GM18907 (cell line): Measurements from ENCODE around the gene SCN9A.
"Not testable (repeated sequence)": the region's sequence is repeated elsewhere in the genome, so short reads cannot be mapped to it uniquely, and the experiment has no call there.

Experiments
- ATAC-seq: cut with Tn5 transposase; IDR thresholded peaks from one replicate; pipeline ENCODE4 v1.9.1; 2021; ENCODE audit warnings: mild to moderate bottlenecking, moderate library complexity; ENCODE audit not compliant: unreplicated experiment

The SCN9A gene

DNA sequence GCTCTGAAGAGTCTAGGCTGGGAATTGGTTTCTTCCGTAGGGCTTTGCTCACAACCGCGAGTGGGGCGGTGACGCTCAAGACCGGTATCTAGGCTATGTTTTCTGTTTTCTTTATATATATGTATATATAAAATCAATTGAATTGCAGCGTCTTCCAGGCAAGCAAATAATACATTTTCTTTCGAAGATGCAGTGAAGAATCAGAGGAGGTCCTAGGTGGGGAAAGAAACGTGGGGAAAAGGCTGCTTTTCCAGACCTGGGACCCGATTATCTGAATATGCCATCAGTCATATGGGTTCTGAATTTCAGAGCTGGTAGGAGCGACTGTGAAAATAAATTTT is 714 bp upstream of the SCN9A start:
- peak; percentile 6 for ATAC-seq

DNA sequence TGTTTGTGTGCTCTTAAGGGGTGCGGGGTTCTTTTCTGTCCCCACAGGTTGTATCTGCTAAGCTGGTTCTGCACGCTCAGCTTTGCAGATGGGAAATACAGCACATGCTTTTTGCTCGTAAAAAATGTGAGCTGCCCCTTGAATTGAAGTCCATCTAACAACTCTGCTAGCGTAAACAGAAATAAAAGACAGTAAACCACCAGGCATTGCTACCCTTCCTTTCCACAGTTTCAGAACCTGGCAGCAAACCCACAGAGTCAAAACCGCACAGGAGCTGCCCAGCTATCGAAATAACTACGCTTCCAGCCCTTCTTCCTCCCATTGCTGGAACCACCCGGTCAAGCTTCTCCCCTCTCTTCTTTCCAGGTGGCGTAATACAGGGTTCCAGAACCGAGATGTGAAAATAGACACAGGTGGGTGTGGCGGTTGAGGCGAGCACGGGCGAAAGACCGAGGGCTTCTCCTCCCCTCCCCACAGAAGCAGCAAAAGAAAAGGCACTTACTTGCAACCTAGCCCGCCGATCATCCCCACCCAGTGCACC is 479 bp downstream of the SCN9A start:
- no peak for ATAC-seq

GRCh38 chr2:166373951-166374350 is 1.8 kb downstream of the SCN9A start:
- no peak for ATAC-seq

DNA sequence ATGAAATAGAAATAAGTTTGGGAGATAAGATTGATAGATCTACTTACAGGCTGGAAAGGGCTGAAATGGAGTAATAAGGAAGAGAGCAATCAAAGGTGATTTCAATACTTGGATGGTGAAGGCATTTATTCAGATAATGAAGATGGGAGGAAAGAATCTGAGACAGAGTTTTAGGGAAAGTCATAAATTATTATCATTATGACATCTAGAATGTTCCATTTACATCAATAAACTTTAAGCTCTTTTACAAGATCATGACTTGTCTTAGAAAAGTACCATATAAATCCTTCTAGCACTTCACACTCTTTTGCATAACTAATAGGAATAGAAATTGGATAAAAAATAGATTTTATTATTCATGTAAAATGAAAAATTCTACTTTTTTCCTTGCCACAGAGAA is 2.2 kb downstream of the SCN9A start:
- no peak for ATAC-seq

- no peak for ATAC-seq
These were observed 2.6 kb downstream of the SCN9A start for GRCh38 chr2:166373105-166373504.

GRCh38 chr2:166372046-166372445 is 3.7 kb downstream of the SCN9A start:
- ATAC-seq, result no peak

DNA sequence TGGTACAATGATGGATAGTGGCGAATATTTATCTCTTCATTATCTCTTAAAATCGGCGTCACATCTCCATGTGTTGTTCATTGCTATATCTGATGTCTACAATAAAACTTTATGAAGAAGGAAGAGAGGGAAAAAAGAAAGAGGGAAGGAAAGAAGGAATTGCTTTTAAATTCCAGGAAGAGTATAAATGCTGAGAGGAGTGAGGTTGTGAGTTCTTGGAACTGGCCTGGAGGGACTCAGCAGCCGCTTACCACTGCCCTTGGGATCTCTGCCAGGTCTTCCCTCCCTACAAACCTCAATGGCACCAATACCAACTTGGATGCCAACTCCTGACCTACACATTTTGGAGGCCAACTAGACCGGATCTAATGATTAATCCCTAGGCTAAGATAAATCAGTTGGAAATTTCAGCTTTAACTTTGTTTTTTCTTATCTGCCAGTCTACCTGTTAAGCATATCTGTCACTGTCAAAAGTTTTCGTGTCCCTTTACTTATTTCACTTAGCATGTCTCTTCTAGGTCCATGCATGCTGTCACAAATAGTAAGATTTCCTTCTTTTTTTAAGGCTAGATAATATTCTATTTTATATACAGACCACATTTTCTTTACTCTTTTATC is 9.8 kb downstream of the SCN9A start:
- no peak for ATAC-seq

- ATAC-seq, result no peak
These were observed 10.5 kb downstream of the SCN9A start for GRCh38 chr2:166365239-166365638.

DNA sequence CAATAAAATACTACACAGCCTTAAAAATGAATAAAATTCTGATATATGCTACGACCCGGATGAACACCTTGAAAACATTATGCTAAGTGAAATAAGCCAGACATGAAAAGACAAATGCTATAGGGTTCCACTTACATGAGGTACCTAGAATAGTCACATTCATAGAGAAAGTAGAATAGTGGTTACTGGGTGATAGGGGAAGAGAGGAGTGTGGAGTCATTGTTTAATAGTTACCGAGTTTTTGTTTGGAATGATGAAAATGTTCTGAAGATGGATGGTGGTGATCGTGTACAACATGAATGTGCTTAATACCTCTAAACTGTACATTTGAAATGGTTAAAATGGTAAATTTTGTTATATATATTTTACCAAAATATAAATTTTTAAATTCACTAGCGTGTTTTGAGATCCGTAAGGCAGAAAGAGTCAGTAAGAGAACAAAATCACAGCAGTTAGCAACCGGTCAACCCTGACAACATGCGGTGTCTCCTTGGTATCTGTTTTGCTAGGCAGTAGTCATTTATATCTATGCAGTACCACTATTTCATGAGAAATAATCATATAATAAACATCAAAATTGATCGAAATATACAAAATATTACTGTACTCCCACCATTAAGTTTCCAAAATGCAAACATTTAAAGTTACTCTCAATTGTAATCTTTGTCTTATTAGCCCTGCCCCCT is 11.1 kb downstream of the SCN9A start:
- ATAC-seq, result no peak

DNA sequence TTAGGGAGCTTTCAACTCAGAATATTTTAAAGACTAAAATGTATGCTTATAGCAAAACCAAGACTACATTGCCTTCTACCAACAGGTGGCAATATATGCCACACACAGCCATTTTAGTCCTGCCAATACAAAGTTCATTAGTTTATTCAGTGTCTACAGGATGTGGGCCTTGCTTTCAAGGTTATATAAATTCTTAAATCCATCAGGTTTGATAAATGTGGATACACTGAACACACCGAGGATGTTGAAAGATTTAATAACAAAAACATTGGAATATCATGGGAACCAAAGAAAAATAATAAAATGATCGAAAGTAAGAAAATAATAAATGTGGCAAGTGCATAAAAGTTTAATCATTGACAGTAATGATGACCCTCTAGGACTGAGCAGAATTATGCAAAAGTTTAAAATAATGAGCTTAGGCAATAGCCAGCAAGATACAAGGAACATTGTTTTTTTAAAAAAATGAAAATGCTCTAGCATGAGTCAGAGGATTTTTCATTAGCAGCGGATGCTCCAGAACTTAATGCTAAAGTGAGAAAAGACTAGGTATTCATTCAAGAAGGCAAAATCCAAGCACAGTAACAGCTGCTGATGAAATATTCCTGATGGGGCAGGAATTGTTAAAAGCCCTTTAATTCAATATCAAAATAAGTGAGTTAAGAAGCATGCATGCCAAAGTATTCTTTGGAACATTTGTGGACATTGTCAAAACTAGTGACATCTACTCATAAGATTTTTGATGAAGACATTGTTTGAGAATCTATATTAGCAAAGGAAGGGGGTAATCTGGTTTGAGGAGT is 14.2 kb downstream of the SCN9A start:
- ATAC-seq, result peak; percentile 79

DNA sequence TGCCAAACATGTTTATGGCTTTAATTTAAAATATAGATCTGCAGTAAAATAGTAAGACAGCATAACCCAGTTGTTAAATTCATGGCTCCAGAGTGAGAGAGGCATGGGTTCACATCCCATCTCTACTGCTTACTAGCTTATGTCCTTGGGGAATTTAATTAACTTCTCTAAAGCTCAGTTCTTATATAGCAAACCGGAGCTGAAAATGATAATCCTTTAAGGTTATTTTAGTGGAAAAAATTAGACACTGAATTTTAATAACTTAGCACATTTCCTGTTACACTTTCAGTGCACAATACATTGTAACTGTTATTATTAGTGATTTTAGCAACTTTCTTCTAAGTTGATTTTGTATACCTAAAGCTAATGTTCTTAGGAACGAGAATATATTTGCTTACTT is 14.8 kb downstream of the SCN9A start:
- ATAC-seq, result peak; percentile 14

DNA sequence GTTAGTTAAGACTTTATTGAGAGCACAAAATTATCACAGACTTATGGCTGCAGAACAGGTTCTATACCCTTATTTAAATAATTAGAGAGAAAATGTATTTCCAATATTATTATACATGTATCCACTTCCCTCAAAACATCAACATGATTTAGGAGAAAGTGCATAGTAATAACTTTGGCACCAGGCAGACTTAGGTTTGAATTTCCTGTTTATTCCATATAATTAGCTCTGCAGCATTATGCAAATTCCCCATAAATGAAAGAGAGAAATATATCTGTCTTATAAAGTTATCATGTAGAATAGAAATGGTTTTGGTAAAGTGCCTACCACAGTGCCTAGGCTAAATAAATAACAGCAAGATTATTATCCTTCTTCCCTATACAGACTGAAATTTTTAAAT is 15.3 kb downstream of the SCN9A start:
- ATAC-seq, result no peak

GRCh38 chr2:166357950-166358321 is 17.8 kb downstream of the SCN9A start:
- not testable (repeated sequence) for ATAC-seq

DNA sequence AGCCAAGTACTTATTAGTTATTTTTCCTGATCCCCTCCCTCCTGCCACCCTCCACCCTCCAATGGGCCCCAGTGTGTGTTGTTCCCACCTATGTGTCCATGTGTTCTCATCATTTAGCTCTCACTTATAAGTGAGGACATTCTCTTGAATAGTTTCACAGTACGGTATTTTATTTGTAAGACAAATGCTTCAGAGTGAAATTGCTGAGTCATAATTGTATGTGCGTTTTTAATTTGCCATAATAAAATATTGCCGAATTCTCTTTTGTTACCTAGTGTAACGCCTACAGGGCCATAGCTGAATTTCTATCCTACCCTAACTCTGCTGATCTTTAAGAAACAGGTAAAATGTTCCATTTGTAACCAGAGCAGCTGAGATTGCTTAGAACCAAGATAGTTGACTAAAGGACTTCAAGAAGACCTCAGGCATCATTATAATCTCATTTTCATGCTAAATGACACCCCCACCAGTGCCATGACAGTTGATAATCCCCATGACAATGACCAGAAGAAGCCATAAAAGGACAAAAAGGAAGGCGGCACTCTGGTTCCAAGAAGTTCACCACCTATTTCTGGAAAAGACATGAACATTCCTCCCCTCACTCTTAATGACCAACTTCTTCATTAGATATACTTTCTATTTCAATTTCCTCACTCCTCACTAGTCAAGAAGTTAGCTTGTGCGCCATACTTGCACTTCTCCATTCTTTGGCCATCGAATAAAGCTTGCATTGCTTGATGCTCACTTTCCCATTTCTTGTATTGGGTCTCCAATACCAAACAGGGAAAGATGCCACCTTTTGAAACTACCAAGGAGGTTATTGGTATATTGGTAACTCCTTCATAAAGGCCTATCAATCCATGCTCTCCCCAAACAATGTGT is 18.4 kb downstream of the SCN9A start:
- no peak for ATAC-seq

- no peak for ATAC-seq
These were observed 24.4 kb downstream of the SCN9A start for GRCh38 chr2:166351319-166351718.

- ATAC-seq, result no peak
These were observed 25.2 kb downstream of the SCN9A start for GRCh38 chr2:166350525-166350924.

DNA sequence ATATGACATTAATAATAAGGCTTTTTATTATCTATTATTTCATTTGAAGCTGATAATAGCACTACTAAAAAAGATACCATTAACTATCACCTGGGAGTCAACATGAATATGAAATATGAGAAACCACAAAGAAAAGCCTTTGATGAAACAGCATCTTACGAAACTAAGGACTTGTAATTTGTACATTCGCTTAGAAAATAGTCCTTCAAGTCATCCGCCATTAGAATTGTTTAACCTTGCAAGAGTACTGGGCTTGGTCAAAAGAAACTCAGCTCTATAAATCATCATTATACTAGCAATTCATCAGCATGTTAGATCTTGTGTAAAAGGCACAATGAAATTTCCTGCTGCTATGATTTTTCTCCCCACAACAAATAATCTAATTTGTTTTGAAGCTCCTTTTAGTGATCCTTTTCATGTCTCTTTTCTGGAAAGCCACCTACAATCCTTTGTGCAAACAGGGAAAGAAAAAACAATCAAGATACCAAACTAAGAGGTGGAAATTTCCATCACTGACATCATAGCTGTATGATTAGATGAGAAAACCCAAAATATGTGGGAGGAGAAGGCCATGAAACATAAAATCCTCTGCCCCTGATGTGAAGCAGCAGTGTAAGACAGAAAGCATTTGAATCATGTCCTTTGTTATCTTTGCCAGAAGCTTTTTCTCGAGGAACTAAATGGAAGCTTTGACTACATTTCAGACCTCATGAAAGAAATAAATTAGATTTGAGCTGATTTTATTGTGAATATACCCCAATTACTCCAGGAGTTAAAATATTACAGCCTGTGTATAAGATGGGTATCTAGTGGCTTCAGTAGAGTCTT is 31.2 kb downstream of the SCN9A start:
- no peak for ATAC-seq

DNA sequence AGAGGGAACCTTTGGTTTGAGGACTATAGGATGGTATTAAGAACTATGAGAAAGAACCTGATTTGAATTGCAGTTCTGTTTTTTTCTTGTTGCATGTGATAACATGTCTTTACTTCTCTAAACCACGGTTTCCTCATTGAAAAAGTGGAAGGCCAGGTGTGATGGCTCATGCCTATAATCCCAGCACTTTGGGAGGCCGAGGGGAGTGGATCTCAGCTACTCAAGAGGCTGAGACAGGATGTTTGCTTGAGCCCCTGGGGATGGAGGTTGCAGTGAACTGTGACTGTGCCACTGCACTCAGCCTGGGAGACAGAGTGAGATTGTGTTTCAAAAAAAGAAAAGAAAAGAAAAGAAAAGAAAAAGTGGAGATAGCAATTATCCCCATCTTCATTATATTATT is 32.3 kb downstream of the SCN9A start:
- peak; percentile 86 for ATAC-seq

- no peak for ATAC-seq
These were observed 34.3 kb downstream of the SCN9A start for GRCh38 chr2:166341426-166341825.

GRCh38 chr2:166338831-166339339 is 36.9 kb downstream of the SCN9A start:
- ATAC-seq, result no peak
